ENCODE measurements around the gene MYO10.
"Not testable (repeated sequence)": the region's sequence is repeated elsewhere in the genome, so short reads cannot be mapped to it uniquely, and the experiment has no call there.

Gene MYO10

DNA sequence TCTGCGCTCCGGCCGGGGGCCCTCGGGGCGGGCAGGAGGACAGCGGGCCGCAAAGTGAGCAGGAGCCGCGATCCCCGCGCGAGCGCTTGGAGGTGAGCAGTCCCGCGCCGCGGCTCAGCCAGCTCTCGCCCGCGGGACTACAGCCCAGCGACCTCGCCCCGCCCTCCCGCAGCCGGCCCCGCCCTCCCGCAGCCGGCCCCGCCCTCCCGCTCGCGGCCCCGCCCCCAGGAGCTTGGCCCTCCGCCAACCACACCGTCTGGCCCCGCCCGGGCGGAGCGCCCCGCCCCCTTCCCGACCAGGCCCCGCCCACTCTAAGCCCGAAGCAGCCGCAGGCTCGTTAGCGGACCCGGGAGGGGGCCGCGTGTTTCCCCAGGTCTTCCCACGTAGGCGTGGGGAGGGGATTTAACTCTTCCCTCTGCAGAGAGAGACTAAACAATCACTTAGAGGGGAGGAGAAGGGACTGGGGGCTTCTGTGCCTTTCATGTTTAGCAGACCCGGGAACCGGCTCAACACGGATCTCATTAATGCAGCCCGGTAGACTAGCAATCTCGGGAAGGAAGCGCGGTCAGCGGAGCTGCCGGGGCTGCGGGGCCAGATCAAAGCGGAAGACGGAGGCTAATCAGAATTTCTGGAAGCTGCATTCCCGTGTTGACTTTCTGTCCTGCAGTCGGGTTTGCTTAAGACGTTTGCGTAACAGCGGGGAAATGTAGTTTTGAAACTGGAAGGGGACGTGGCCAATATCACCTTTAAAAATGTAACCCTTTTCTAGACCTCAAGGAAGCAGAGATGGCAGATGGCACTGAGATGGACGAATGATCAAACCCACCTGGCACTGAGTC is at the start of gene MYO10:
Gene MYO10, minus strand, starts transcription at position 139 of the 839 bp plus-strand sequence. CDS start 480 bp downstream, outside the sequence.
- DNase-seq, result peak; percentile 23

DNA sequence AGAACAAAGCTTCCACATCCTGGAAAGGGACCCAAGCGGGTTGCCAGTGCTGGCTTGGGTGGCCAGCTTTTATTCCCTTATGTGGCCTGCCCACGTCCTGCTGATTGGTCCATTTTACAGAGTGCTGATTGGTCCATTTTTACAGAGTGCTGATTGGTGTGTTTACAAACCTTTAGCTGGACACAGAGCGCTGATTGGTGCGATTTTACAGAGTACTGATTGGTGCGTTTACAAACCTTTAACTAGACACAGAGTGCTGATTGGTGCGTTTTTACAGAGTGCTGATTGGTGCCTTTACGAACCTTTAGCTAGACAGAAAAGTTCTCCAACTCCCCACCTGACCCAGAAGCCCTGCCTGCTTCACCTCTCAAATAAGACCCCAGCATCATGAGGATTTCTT is 49.2 kb upstream of the MYO10 start:
- not testable (repeated sequence) for DNase-seq

DNA sequence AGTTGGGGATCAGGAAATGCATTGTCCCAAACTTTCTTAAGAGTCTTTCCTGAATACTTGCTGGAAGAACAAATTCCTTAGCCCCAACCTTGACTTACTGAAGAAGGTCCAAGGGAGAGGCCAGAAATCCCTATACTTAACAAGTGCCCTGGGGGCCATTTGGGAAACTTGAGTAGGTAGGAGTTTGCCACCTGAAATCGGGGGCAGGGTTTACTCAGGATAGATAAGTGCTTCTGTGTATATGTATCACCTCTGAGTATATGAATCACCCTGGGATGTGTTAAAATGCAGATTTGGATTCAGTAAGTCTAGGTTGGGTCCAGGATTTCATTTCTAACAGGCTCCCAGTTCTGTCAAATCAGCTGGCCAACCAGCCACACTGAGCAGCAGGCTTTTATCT is 47.9 kb upstream of the MYO10 start:
- DNase-seq, result no peak

DNA sequence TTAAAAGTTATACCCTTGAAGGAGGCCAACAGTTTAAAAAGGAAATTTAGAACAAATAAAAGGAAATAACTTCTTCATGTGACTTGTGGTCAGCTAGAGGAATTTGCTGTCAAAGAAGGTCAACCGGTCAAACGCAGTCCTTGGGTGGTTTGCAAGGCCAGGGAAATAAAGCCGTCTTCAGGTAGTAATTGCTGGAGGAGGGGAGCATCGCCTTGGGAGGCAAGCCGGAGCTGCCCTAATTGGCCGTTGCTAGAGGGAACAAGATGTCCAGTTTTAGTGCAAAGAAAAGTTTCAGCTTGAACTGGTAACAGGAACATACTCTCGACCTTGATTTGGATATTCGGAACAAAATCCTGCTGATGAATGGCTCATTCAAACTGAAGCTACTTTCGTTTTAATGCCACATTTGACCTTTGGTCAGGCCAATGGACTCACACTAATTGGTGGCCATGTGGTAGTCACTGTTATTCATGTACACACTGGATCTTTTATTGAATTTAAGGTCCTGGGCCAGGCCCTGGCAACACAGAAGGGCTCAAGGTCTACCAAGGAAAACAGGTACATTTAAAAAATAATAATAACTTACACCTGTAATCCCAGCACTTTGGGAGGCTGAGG is 47.0 kb upstream of the MYO10 start:
- no peak for DNase-seq

DNA sequence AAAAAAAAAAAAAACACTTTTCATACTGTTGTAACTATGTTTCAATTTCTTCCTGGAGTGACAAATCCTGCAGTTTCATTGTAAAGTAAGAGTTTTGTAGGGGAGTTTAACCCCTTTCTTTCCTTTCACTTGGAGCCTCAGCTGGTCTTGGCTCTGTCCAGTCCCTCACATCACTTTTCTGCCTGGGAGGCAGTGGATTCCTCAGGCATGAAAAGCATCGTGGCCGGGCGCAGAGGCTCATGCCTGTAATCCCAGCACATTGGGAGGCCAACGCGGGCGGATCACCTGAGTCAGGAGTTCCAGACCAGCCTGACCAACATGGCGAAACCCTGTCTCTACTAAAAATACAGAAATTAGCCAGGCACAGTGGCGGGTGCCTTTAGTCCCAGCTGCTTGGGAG is 45.6 kb upstream of the MYO10 start:
- no peak for DNase-seq

DNA sequence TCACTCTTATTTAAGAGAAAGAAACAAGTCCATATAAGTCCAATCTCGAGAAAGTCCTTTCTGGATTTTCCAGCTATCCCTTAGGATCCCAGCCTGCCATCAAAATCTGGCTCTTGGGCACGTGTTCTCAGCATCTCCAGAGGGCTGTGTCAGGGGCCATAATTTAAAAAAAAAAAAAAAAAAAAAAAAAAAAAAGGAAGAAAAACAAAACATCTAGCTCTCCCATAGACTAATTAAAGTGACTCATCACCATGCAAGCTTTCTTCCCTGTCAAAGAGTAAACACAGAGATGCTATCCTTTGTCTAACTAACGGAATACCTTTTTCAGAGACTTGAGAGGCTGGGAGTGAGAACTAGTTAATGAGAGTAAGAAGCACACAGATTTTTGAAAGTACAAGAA is 44.9 kb upstream of the MYO10 start:
- no peak for DNase-seq

DNA sequence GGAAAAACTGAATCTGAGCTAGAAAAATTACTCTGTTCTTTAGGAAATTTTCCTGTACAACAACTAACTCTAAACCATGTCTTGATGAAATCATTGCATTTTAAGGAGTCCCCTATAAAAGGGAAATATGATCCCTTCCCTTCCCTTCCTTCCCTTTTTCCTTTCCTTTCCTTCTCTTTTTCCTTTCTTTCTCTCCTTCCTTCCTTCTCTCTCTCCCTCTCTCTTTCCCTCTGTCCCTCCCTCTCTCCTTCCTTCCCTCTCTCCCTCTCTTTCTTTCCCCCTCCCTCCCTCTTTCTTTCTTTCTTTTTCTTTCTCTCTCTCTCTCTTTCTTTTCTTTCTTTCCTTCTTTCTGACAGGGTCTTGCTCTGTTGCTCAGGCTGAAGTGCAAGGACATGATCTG is 42.2 kb upstream of the MYO10 start:
- no peak for DNase-seq

DNA sequence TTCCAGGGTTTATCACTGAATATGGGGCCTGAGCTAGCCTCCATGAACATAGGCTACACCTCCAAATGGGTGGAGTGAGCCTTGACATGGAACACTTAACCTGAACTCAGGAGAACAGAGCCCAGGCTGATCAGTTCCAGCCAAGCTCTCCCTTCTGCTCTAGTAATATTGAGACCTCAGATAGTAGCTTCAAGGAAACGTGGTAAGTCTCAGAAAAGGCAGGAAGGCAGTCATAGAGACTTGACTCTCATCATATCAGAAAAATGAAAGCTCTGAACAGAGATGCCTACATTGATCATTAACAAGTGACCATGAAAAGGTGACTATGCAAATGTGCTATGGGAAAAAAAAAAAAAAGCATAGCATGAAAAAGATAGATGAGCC is 40.5 kb upstream of the MYO10 start:
- DNase-seq, result no peak

DNA sequence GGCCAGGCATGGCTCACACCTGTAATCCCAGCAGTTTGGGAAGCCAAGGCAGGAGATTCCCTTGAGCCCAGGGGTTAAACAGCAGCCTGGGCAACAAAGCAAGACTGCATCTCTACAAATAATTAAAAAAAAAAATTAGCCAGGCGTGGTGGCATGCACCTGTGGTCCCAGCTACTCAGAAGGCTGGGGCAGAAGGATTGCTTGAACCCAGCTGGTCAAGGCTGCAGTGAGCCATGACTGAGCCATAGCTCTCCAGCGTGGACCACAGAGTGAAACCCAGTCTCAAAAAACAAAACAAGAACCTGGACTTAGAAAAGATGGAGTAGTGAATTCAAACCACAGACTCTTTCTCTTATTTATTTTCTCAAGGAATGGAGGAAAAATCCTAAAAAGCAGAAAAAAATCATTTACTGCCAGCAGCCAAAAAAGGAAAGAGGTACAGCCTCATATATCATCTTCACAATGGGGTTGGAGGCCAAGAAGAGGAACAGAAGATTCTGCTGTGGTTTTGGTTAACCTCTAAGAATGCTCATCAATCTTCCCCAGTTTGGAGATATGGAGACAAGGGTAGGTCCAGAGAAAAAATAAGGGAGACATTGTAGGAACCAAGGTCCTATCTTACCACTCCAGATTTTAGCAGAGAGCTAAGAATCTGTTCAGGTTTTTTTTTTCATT is 40.0 kb upstream of the MYO10 start:
- no peak for DNase-seq

DNA sequence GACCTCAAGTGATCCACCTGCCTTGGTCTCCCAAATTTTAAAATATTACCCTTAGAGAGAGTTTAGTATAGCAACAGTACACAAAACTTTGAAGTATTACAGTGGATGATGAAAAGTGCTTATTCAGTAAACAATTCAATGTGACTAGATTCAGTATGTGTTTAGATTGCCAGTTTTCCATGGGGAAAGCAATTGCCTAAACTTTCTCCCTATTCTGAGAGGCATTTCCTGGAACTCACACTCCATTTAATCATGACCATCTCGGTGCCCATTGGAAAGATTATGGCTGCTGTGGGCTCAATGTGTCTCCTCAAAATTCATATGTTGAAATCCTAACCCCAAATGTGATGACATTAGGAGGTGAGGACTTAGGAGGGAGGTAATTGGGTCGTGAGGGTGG is 38.9 kb upstream of the MYO10 start:
- no peak for DNase-seq

DNA sequence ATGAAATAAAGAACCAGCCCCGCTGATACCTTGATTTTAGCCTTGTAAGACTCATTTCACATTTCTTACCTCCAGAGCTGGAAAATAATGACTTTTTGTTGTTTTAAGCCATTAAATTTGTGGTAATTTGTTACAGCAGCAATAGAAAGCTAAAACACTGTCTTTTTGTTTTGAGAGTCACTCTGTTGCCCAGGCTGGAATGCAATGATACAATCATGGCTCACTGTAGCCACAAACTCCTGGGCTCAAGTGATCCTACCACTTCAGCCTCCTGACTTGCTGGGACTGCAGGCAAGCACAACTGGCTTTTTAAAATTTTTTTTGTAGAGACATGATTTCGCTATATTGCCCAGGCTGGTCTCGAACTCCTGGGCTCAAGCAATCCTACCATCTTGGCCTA is 34.7 kb upstream of the MYO10 start:
- DNase-seq, result no peak

DNA sequence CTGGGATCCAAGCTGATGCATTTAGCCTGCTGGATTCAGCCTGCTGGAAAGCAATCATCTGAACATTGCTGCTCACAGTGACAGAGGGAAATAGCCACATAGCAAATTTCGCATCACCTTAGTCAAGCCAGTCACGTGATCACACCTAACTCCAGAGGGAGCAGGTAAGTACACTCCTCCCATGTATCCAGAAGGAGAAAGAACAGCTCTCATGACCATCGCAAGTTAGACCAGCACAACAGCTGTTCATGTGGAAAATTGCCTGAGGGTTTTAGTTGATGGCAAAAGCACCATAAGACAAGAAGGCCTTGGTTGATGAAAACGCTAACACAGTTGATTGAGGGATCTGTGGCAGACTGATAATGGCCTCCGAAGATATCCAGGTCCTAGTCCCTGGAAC is 34.2 kb upstream of the MYO10 start:
- no peak for DNase-seq

DNA sequence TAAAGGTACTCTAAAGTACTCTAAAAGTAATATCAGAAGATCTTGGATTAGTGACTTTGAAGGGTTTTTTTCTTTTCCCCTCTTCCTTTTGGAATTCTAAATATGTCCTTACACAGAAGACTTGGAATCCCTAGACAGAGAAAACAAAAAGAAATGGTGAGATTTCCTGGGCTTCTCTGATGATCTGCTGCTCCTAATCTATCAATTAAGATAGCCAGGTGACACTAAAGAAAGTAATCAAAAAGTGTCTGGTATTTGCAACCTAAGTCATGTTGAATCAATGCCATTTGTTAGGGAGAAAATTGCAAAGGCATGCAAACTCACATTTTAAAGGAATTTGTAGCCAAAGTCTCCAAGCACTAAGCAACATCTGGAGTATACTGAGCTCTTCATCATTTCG is 29.5 kb upstream of the MYO10 start:
- DNase-seq, result no peak

DNA sequence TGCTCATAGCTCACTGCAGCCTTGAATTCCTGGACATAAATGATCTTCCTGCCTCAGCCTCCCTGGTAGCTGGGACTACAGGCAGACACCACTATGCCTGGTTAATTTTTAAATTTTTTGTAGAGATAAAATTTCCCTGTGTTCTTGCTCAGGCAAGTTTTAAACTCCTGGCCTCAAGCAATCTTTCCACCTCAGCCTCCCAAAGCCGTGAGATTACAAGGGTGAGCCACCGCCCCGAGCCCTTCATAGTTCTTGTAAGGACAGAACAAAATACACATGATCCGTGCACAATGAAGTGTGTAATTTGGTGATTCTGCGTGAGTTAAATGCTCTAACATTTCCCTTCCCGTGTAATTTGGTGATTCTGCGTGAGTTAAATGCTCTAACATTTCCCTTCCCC is 27.7 kb upstream of the MYO10 start:
- no peak for DNase-seq

DNA sequence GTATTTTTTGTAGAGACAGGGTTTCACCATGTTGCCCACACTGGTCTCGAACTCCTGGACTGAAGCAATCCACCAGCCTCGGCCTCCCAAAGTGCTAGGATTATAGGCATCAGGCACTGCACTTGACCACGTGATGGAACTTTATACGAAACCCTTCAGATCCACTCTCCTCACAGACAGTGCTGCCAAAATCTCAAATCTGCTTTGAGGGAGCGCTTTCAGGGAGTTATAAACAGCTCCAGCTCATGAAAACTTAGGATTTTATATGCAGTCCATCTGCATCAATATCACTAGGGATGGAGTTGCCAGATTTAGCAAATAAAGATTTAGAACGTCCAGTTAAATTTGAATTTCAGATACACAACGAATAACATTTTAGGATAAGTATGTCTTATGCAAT is 25.0 kb upstream of the MYO10 start:
- no peak for DNase-seq

DNA sequence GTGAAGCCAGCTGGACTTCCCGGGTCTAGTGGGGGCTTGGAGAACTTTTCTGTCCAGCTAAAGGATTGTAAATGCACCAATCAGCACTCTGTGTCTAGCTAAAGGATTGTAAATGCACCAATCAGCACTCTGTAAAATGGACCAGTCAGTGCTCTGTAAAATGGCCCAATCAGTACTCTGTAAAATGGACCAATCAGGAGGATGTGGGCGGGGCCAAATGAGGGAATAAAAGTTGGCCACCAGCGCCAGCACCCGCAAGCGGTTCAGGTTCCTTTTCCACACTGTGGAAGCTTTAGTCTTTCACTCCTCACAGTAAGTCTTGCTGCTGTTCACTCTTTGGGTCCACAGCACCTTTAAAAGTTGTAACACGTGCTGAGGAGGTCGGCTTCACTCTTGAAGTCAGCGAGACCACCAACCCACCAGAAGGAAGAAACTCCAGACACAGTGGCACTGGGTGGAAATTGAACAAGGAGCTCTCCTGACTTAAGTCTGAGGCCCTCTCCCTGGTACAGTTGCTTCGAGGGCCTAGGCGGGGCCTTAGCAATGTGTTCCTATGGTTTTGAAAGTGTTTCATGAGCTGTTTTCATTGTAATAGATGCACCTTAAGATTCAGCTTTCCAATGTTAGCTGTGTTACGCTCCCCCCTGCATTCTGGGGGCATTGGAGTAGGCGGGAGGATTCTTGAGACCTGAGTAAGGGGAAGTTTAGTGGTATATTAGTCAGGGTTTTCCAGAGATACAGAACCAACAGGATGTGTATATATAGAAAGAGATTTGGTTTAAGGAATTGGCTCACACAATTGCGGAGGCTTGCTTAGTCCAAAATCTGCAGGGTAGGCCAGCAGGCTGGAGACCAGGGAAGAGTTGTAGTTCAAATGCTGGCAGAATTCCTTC is 21.5 kb upstream of the MYO10 start:
- no peak for DNase-seq

DNA sequence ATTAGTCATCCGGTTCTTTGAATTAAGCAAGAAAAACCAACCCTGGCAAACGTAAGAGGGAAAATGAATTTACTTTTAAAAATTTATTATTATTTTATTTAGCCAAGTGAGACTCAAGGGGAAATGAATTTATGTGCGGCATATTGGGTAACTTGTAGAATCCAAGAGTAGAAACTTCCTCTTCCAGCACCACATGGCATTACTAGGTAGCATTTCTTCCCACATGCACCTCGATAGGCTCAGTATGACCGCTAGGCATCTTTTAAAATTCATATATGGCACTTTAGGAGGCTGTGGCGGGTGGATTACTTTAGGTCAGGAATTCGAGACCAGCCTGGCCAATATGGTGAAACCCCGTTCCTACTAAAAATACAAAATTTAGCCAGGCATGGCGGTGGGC is 17.6 kb upstream of the MYO10 start:
- no peak for DNase-seq

DNA sequence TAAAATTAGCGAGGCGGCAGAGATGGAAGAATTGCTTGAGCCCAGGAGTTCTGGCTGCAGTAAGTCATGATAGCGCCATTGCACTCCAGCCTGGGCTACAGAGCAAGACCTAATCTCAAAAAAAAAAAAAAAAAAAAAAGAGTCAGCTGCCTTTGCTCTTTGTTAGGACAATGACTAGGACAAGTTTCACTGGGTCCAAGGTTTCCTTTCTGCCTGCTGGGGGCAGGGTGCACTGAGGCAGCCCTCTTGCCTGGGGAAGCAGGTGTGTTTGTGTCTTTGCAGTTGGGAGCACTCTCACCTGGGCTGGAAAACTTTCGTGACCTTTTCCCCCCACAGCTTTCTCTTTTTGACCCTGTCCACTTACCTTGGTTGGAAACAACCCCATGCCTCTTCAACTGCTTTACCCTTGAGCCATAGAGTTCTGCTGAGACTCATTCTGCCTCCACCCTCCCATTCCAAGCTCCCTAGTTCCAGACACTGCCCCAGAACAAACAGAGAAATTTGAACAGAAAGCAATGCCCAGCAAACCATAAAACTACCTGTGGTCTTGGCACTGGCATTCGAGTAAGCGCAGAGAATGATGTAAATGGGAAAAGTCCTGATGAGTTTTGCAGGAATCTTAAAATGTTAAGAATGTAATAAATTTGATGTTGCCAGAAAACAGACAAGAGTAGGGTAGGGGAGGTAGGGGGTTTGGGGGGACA is 17.0 kb upstream of the MYO10 start:
- DNase-seq, result no peak

DNA sequence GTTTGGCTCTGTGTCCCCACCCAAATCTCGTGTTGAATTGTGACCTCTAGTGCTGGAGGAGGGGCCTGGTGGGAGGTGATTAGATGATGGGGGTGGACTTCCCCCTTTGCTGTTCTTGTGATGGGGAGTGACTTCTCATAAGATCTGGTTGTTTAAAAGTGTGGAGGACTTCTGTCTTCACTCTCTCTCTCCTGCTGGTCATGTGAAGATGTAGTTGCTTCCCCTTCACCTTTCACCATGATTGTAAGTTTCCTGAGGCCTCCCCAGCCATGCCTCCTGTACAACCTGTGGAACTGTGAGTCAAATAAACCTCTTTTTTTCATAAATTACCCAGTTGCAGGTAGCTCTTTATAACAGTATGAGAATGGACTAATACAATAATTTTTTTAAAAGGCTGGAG is 10.6 kb upstream of the MYO10 start:
- DNase-seq, result no peak

DNA sequence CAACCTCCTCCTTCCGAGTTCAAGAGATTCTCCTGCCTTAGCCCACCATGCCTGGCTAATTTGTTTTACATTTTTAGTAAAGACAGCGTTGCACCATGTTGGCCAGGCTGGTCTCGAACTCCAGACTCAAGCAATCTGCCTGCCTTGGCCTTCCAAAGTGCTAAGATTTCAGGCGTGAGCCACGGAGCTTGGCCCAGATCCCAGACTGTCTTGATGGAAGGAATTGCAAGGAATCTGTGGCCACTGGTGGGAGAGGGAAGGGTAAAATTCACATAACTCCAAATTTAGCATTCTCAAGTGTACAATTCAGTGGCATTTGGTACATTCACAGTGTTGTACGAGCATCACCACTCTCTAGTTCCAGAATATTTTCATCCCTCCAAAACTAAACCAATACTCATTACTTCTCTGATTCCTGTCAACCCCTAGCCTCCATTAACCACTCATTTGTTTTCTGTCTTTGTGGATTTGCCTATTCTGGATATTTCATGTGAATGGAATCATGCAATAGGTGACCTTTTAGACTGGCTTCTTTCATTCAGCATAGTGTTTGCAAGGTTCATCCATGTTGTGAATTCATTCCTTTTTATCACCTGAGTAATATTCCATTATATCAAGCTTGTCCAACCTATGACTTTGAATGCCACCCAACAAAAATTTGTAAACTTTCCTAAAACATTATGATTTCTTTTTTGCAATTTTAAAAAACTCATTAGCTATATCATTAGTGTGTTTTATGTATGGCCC is 8.9 kb upstream of the MYO10 start:
- DNase-seq, result no peak

DNA sequence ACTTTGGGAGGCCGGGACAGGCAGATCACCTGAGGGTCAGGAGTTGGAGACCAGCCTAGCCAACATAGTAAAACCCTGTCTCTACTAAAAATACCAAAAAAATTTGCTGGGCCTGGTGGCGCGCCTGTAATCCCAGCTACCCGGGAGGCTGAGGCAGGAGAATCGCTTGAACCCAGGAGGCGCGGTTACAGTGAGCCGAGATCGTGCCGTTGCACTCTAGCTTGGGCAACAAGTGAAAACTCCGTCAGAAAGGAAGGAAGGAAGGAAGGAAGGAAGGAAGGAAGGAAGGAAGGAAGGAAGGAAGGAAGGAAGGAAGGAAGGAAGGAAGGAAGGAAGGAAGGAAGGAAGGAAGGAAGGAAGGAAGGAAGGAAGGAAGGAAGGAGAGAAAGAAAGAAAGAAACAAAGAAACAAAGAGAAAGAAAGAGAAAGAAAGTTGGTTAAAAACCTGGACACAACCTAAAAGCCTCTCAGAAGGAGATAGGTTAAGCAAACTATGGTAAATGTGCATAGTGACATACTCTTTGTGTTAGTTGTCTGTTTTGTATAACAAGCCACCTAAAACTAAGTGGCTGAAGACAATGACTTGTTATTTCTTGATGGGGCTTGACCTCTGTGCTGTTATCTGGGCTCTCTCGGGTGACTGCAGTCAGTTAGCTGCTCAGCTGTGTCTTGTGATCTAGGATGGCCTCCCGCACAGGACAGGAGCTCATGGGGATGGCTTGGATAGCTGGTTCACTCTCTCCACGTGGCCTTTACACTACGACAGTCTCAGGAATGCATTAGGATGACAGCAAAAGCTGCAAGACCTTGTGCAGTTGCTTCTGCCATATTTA is 8.0 kb upstream of the MYO10 start:
- no peak for DNase-seq
